HG02938 (cell line): ENCODE measurements around the gene GABBR2.

Experiments
- ATAC-seq: cut with Tn5 transposase; IDR thresholded peaks from one replicate; pipeline ENCODE4 v1.9.1; 2021; ENCODE audit warnings: mild to moderate bottlenecking, moderate library complexity; ENCODE audit not compliant: unreplicated experiment

GABBR2 gene

DNA sequence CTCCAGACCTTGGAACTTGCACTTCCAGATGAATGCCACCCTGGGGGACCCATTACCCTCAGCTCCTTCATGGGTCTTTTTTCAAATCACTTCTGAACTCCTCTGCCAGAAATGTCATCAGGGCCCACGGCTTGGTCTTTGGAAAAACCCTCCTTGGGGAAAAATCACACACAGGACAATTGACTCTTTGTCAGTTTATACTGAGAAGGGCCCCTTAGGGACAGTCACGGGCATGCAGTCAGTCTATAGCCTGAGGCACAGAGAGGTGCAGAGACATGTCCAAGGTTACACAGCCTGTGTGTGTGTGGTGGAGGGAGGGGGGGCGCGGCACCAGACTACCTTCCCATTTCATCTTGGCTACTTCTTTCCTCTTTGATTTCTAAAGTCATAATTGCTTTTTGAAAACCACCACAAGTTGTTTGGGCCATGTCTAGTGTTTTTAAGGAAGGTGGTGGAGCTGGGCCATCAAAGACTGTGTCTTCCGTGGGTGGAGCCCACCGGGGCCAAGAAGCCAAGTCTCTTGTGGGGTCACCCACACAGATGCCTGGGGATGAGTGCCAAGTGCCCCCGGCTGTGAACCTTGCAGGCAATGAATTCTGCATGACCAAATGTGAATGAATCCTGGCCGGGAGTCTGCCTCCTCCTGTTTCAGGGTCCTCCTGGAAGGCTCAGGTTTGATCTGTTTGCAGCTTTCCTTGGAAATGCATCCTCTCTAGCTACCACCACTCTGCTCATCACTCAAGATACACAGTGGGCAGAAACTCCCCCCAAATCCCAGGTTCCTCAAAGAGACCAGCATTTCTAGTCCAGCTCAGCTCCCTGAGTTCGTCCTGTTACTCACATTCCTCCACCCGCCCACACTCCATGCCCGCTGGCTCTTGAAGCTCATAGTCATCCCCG lies 253.2 kb downstream of the GABBR2 start:
- ATAC-seq = no peak

DNA sequence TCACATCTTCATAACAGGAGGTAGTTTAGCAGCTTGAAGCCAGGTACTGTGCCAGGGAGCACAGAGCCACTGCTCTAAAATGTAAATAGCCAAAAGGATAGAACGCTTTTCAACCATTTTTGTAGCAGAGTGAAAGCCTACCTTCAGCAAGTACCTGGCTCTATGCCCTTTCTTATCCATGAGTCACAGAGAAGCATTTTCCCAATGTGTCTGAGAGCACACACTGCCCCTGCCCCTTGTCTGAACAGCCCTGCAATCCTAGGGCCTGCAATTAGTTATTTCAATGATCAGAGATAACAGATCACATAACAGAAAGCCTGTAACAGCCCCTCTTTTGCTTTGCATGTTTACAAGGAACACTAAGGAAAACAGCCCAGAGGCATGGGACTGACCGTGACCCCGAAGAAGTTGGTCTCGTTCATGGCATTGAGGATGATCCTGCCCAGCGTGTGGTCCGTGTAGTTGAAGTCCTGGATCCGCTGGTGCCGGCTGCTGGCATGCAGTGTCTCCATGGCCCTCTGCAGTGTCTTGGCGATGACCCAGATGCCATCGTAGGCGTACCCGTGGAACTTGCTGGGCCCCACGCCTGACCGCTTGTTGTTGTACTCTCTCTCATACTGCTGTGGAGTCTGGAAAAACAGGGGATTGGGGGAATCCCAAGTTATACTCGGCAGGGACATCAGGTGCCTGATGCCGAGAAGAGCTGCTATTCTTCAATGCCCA lies 255.0 kb downstream of the GABBR2 start:
- ATAC-seq = no peak

GRCh38 chr9:98451576-98451975 lies 257.2 kb downstream of the GABBR2 start:
- no peak for ATAC-seq

GRCh38 chr9:98450496-98450895 lies 258.2 kb downstream of the GABBR2 start:
- no peak for ATAC-seq

- no peak for ATAC-seq
These were observed 258.9 kb downstream of the GABBR2 start for GRCh38 chr9:98449871-98450270.

DNA sequence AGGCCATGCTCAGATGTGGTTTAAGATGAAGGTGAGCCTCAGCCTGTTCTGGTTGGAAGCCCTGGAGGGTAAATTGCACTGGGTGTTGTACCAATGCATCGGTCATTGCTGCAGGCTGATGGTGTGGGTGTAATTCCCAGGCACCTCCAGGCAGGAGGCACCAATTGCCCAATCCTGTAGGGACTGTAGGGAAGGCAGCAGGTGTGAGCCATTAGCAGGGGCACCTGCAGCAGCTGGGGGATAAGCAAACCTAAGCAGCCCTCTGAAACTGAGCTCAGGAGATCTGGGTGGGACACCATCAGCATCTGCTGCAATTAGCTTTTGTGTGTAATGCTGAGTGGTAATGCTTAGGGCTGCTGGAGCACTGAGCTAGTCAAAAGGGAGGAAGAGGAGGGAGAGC lies 263.2 kb downstream of the GABBR2 start:
- no peak for ATAC-seq

DNA sequence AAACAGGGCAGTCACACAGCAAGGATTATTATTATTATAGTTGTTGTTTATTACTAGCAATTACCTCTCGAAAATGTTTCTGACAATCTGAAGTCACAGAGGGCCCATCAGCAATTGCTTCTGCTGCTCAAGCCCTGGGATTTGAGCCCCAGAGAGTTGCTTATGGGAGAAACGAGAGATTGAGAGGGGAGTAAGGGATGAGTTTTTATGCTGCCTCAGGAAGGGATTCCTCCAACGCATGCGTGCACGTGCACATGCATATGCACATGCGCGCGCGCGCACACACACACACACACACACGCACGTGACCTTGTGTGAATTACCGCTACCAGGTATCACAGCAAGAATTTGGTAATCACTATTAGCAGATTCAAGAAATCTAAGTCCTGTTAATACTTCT lies 264.1 kb downstream of the GABBR2 start:
- no peak for ATAC-seq

DNA sequence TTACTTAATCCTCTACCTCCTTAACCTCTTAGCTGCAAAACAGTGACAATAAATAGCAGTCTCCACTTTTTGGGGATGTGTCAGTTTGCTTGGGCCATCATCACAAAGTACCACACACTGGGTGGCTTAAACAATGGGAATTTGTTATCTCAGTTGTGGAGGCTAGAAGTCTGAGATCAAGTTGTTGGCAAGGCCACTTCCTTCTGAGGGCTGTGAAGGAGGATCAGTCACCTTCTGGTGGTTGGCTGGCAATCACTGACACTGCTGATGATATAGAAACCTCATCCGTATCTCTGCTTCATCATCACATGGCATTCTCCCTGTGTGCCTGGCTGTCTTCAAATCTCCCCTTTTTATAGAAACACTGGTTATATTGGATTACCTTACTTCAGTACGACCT lies 266.2 kb downstream of the GABBR2 start:
- no peak for ATAC-seq

DNA sequence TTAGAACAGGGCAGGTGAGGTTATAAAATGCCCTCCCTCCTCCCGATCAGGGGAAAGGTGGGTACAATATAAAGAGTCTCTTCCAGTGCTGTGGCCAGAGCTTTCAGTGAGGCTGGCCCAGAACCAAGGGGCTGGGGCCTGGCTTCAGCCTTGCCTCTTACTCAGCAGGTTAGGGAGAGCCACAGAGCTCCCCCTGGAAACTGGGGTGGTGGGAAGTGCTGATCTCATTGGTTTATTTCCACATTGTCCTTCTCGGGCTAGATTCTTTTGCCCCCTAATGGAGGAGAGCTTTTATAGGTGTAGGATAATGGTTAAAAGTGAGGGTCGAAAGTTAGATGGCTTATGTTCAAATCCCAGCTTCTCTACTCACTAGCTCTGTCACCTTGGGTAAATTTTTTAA lies 266.6 kb downstream of the GABBR2 start:
- no peak for ATAC-seq

DNA sequence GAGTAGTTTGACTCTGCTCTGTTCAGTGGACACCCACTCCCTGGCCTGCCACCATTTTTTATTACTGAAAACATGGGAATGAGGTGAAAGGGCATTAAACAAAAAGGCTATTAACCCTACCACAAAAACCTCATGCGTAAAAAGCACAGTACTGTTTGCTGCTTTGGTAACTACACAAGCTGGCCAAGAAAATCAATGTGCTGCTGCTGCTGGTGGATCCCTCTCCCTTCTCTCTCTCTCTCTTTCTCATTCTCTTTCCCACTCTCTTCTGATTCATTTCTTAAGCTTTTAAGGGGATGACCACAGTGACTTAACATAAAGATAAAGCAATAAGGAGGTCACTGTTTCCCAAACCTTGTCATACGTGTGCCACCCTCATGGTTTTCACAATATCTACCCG lies 270.1 kb downstream of the GABBR2 start:
- ATAC-seq = no peak

GRCh38 chr9:98437458-98438034 lies 271.2 kb downstream of the GABBR2 start:
- ATAC-seq = no peak

- ATAC-seq = no peak
These were observed 275.8 kb downstream of the GABBR2 start for GRCh38 chr9:98432960-98433359.

- no peak for ATAC-seq
These were observed 276.6 kb downstream of the GABBR2 start for GRCh38 chr9:98432134-98432533.

DNA sequence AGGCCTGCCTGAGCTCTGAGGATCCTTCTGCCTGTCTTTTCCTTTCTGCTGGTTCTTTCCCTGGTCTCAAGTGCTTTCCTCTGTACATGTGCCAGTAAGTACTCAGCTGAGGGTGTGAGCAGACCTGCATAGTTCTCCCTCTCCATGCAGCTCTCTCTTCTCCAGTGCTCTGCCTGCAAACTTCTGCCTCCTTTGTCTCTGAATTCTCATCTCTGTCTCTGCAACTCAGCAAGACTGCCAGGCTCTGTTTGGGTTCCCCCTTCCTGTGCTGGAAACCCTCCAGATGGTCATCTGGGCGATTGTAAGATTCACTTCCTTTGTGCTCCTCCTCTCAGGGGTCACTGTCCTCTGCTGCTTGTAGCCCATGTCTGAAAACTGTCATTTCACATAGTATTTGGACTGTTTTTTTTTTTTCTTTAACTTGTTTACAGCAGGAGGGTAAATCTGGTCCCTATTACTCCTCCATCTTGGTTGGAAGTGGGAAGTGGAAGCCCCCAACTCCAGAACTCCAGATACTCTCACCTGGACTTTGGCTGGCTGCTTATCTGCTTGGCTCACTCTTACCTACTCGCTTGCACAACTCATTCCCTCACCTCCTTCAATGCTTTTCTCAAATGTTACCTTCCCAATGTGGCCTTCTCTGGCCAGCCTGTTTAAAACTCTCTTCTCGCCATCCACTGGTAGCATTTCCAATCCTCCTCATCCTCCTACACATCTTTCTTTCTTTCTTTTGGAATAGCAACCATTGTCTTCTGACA lies 278.0 kb downstream of the GABBR2 start:
- no peak for ATAC-seq

DNA sequence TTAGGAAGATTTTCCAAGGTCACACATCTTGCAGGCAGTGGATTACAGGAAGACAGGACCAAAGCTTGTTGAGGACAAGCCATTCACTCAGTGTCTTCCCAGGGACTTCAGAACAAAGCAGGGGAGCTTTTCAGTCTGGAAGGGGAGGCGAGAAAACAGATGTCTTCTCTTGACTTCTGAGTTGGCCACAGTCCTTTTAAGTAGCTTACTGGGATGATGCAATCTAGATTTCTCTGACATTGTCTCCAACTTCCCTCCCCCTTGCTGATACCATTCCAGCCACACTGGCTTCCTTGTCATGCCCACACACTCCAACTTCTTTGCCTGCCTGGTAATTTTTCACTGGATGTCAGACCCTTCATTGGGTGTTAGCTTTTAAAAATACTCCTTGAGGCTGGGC lies 279.1 kb downstream of the GABBR2 start:
- ATAC-seq = no peak

GRCh38 chr9:98428454-98428853 lies 280.3 kb downstream of the GABBR2 start:
- no peak for ATAC-seq

- ATAC-seq = no peak
These were observed 281.2 kb downstream of the GABBR2 start for GRCh38 chr9:98427491-98427890.

DNA sequence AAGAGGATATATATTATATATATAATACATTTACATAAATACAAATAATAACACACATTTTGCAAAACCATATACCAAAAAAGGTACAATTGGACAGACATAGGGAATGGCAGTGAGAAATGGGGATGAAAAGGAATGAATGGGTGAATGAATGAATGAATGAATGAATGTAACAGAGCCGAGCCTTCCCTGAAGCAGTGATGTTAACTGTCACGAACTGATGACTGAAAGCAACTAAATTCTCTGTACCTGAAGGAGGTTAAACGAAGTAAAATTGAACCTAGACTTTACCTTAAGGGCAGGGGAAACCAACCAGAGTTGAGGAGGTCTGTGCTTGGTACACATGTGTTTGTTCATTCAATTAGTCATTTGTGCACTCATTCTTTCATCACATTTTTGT lies 283.7 kb downstream of the GABBR2 start:
- no peak for ATAC-seq

DNA sequence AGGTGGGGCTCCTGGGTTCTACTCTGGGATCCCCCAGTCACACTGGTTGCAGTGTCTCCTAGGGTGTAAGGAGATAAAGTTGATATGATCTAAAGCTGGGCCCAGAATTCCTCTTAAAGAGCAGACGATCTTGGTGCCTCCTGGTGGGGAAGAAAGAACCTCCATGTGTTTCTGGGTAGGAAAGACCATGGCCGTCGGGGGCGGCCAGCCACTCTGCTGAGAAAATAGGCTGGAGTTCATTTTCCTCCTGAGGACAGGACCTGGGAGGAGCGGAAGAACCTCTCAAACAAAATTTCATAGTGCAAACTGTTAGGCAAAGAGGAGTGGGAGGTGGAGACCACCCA lies 289.5 kb downstream of the GABBR2 start:
- ATAC-seq = no peak

GRCh38 chr9:98418578-98419259 lies 290.0 kb downstream of the GABBR2 start:
- no peak for ATAC-seq
